ENCODE data around the gene DAP. TPM values are rescaled to one million over a fixed set of nuclear protein-coding genes. Genes with fewer than 3 reads are reported as not detected.

DAP gene
- polyA plus RNA-seq, 4 donors, result 81.2 to 203 (median 142) TPM

DNA sequence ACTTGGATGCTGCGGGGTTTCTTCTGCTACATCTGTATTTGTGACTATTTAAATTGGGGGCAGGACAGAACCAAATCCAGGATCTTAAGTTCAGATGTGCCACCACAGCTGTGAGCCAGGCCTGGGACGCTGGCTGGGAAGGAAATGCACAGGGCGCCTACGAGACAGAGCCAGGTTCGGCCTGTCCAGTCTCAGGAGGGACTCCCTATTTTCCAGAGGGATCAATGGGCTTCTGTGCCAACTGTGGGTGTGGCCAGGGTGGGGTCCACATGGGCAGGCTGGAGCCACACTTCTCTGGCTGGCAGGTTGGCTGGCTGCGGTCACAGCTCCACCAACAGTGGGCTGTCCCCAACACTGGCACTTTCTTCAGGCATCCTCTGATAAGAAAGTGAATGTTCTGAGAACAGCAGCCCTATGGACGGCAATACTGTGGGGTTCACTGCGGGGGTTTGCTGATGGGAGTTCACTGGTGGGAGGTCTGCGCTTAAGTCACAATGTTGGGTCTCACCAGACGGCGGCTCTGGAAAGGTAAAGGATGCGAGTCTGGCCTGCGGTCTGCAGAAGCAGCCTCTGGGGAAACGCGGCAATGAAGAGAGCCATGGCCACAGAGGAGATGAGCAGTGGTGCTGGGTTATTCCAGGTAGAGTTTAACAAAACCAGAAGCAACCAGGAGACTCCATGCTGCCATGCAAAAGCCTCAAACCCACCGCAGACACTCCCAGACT lies 78.1 kb downstream of the DAP start:
- Histone ChIP-seq H3K4me1 (ENCODE audit: control insufficient read depth in 3 of 3, insufficient read depth in 2 of 3, low read depth in 1 of 3, low read length in 2 of 3) (no peaks in the 10 kb centered on the region), H3K4me3 (ENCODE audit: low read depth in 1 of 3, low read length in 3 of 3) (no peak overlapping the region), H3K9me3 (ENCODE audit: control insufficient read depth in 2 of 2, insufficient read depth in 1 of 2, low read depth in 1 of 2, low read length in 1 of 2) (peaks cover 0 to 5% of the 10 kb centered on the region in 2 donors), H3K36me3 (ENCODE audit: control insufficient read depth in 3 of 3, insufficient read depth in 2 of 3, low read depth in 1 of 3, low read length in 3 of 3) (peaks cover 9 to 60% (median 19%) of the 10 kb centered on the region in 3 donors), H3K27ac (ENCODE audit: low read depth in 1 of 3, low read length in 2 of 3) (no peak overlapping the region), H3K27me3 (ENCODE audit: control insufficient read depth in 3 of 3, insufficient read depth in 3 of 3, low read length in 3 of 3) (no peaks in the 10 kb centered on the region)
- WGBS, 3 donors, result 95 to 97% (median 96%) methylated on average over 16 of the region's 16 CpGs
- DNase-seq, result no peak
- no peak for FAIRE-seq

DNA sequence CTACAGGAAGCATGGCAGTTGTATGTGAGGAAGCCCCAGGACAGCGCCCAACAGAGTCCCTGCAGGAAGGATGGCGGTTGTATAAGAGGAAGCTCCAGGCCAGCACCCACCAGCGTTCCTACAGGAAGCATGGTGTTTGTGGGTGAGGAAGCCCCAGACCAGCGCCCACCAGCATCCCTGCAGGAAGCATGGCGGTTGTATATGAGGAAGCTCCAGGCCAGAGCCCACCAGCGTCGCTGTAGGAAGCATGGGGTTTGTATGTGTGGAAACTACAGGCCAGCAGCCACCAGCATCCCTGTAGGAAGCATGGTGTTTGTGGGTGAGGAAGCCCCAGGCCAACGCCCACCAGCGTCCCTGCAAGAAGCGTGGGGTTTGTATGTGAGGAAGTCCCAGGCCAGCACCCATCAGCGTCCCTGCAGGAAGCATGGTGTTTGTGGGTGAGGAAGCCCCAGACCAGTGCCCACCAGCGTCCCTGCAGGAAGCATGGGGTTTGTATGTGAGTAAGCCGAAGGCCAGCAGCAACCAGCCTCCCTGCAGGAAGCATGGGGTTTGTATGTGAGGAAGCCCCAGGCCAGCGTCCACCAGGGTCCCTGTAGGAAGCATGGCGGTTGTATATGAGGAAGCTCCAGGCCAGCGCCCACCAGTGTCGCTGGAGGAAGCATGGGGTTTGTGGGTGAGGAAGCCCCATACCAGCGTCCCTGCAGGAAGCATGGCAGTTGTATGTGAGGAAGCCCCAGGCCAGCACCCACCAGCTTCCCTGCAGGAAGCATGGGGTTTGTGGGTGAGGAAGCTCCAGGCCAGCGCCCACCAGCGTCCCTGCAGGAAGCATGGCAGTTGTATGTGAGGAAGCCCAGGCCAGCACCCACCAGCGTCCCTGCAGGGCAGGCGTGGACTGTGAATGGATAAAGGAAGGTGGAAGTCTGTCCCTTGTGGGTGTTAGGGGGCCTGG lies 79.0 kb downstream of the DAP start:
- FAIRE-seq (no peak), DNase-seq (no peak)
- Histone ChIP-seq H3K4me3 (ENCODE audit: low read depth in 1 of 3, low read length in 3 of 3) (no peak overlapping the region), H3K9me3 (ENCODE audit: control insufficient read depth in 2 of 2, insufficient read depth in 1 of 2, low read depth in 1 of 2, low read length in 1 of 2) (peaks cover 0 to 4% of the 10 kb centered on the region in 2 donors), H3K27ac (ENCODE audit: low read depth in 1 of 3, low read length in 2 of 3) (no peak overlapping the region), H3K36me3 (ENCODE audit: control insufficient read depth in 3 of 3, insufficient read depth in 2 of 3, low read depth in 1 of 3, low read length in 3 of 3) (peaks cover 9 to 63% (median 21%) of the 10 kb centered on the region in 3 donors), H3K4me1 (ENCODE audit: control insufficient read depth in 3 of 3, insufficient read depth in 2 of 3, low read depth in 1 of 3, low read length in 2 of 3) (no peaks in the 10 kb centered on the region), H3K27me3 (ENCODE audit: control insufficient read depth in 3 of 3, insufficient read depth in 3 of 3, low read length in 3 of 3) (no peaks in the 10 kb centered on the region)
- WGBS, 3 donors, result 82 to 96% (median 88%) methylated on average over 22 of the region's 22 CpGs

DNA sequence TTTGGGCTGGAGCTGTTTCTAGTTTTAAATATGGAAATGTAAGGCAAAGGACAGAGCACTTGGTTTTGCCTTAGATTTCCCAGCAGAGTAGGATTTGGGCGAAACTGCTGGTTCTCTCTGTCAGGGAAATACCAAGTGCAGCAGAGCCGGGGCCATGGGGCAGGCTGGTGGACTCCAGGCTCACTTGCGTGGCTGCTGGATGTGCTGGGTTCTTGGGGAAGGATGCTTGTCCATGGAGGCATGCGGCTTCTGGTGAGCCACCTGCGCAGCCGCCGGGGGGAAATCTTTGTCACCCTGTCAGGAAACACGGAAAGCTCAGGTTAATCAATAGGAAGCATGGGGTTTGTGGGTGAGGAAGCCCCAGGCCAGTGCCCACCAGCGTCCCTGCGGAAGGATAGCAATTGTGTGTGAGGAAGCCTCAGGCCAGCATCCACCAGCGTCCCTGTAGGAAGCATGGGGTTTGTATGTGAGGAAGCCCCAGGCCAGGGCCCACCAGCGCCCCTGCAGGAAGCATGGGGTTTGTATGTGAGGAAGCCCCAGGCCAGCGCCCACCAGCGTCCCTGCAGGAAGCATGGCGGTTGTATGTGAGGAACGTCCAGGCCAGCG lies 80.1 kb downstream of the DAP start:
- DNase-seq, result no peak
- H3K27ac ChIP-seq (ENCODE audit: low read depth in 1 of 3, low read length in 2 of 3), result no peak overlapping the region
- peaks cover 9 to 63% (median 21%) of the 10 kb centered on the region in 3 donors for H3K36me3 ChIP-seq (ENCODE audit: control insufficient read depth in 3 of 3, insufficient read depth in 2 of 3, low read depth in 1 of 3, low read length in 3 of 3)
- H3K9me3 ChIP-seq (ENCODE audit: control insufficient read depth in 2 of 2, insufficient read depth in 1 of 2, low read depth in 1 of 2, low read length in 1 of 2), result no peaks in the 10 kb centered on the region
- FAIRE-seq, result no peak
- H3K4me3 ChIP-seq (ENCODE audit: low read depth in 1 of 3, low read length in 3 of 3), result no peak overlapping the region
- H3K4me1 ChIP-seq (ENCODE audit: control insufficient read depth in 3 of 3, insufficient read depth in 2 of 3, low read depth in 1 of 3, low read length in 2 of 3), result no peaks in the 10 kb centered on the region
- WGBS, 3 donors, result 94 to 98% (median 96%) methylated on average over 16 to 17 of the region's 17 CpGs
- no peaks in the 10 kb centered on the region for H3K27me3 ChIP-seq (ENCODE audit: control insufficient read depth in 3 of 3, insufficient read depth in 3 of 3, low read length in 3 of 3)

DNA sequence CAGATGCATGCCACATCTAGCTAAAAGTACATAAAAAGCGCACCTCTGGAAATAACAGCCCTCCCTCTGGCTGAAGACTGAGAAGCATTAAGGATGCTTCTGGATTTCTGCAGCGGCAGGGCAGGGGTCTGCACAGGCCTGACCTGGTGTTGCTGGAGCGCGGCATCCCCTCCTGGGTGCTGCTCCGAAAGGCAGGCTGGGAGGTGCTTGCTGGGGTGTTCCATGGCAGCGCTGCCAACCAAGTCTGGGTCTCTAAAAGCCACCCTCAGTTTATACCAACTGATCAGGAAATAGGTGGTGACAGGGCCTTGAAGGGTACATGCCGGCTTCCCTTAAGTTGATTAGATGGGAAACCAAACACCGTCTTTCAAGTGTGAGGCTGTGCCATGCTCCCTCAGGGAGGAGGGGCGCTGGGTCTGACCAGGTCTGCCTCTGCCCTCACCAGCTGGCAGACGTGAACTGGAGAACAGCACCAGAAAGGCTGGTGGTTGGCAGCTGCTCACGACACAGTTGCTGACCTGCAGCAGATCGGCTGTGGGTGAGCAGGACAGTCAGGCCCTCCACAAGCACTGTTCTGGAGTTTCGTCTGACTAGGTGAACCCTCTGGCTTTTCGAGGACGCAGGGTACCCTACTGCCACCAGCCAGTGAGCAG lies 81.6 kb downstream of the DAP start:
- Histone ChIP-seq H3K4me3 (ENCODE audit: low read depth in 1 of 3, low read length in 3 of 3) (no peak overlapping the region), H3K9me3 (ENCODE audit: control insufficient read depth in 2 of 2, insufficient read depth in 1 of 2, low read depth in 1 of 2, low read length in 1 of 2) (no peaks in the 10 kb centered on the region), H3K27ac (ENCODE audit: low read depth in 1 of 3, low read length in 2 of 3) (no peak overlapping the region), H3K36me3 (ENCODE audit: control insufficient read depth in 3 of 3, insufficient read depth in 2 of 3, low read depth in 1 of 3, low read length in 3 of 3) (peaks cover 9 to 58% (median 21%) of the 10 kb centered on the region in 3 donors), H3K4me1 (ENCODE audit: control insufficient read depth in 3 of 3, insufficient read depth in 2 of 3, low read depth in 1 of 3, low read length in 2 of 3) (no peaks in the 10 kb centered on the region), H3K27me3 (ENCODE audit: control insufficient read depth in 3 of 3, insufficient read depth in 3 of 3, low read length in 3 of 3) (no peaks in the 10 kb centered on the region)
- no peak for DNase-seq
- 91 to 98% (median 94%) methylated on average over 15 of the region's 15 CpGs for WGBS, 3 donors
- FAIRE-seq, result no peak

DNA sequence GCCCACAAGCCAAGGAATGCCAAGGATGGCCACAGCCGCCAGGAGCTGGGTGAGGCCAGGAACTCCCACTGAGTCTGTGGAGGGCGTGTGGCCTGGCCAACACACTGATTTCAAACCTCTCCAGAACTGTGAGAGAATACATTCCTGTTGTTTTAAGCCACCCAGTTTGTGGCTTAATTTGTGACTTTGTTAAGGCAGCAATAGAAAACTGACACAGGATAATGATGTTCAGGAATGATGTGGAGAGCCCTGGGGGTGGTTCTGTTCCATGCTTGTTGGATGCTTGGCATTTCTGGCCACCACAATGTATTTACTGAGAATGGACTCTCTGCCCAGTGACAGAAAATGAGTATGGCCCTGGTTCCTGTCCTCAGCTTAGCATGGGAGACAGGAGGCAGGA lies 82.8 kb downstream of the DAP start:
- 87 to 100% (median 96%) methylated on average over 2 of the region's 2 CpGs for WGBS, 3 donors
- no peak overlapping the region for H3K27ac ChIP-seq (ENCODE audit: low read depth in 1 of 3, low read length in 2 of 3)
- no peak for DNase-seq
- H3K4me3 ChIP-seq (ENCODE audit: low read depth in 1 of 3, low read length in 3 of 3), result no peak overlapping the region
- no peaks in the 10 kb centered on the region for H3K27me3 ChIP-seq (ENCODE audit: control insufficient read depth in 3 of 3, insufficient read depth in 3 of 3, low read length in 3 of 3)
- no peaks in the 10 kb centered on the region for H3K9me3 ChIP-seq (ENCODE audit: control insufficient read depth in 2 of 2, insufficient read depth in 1 of 2, low read depth in 1 of 2, low read length in 1 of 2)
- no peak for FAIRE-seq
- no peaks in the 10 kb centered on the region for H3K4me1 ChIP-seq (ENCODE audit: control insufficient read depth in 3 of 3, insufficient read depth in 2 of 3, low read depth in 1 of 3, low read length in 2 of 3)
- peaks cover 9 to 50% (median 19%) of the 10 kb centered on the region in 3 donors for H3K36me3 ChIP-seq (ENCODE audit: control insufficient read depth in 3 of 3, insufficient read depth in 2 of 3, low read depth in 1 of 3, low read length in 3 of 3)

DNA sequence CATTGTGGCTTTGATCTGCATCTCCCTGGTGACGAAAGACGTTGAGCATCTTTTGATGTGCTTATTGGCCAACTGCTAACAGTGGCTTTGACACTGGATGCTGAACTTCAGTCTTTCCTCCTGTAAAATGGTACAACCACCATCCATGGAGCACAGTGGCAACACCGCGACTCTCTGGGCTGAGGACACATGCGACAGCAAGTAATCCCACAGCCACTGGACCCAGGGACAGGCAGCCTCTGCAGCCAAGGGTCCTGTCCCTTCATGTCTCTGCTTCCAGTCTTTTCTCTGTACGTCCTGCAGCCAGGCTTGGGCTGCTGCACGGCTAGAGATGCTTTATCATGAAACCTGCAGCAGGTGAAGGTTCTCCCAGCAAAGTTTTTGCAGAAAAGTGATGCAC lies 83.5 kb downstream of the DAP start:
- Histone ChIP-seq H3K4me1 (ENCODE audit: control insufficient read depth in 3 of 3, insufficient read depth in 2 of 3, low read depth in 1 of 3, low read length in 2 of 3) (no peaks in the 10 kb centered on the region), H3K36me3 (ENCODE audit: control insufficient read depth in 3 of 3, insufficient read depth in 2 of 3, low read depth in 1 of 3, low read length in 3 of 3) (peaks cover 5 to 43% (median 19%) of the 10 kb centered on the region in 3 donors), H3K4me3 (ENCODE audit: low read depth in 1 of 3, low read length in 3 of 3) (no peak overlapping the region), H3K27me3 (ENCODE audit: control insufficient read depth in 3 of 3, insufficient read depth in 3 of 3, low read length in 3 of 3) (no peaks in the 10 kb centered on the region), H3K9me3 (ENCODE audit: control insufficient read depth in 2 of 2, insufficient read depth in 1 of 2, low read depth in 1 of 2, low read length in 1 of 2) (no peaks in the 10 kb centered on the region), H3K27ac (ENCODE audit: low read depth in 1 of 3, low read length in 2 of 3) (no peak overlapping the region)
- 93 to 98% (median 94%) methylated on average over 7 of the region's 7 CpGs for WGBS, 3 donors
- FAIRE-seq (no peak), DNase-seq (no peak)

GRCh38 chr5:10676946-10677345 lies 84.1 kb downstream of the DAP start:
- H3K4me3 ChIP-seq (ENCODE audit: low read depth in 1 of 3, low read length in 3 of 3), result no peak overlapping the region
- H3K9me3 ChIP-seq (ENCODE audit: control insufficient read depth in 2 of 2, insufficient read depth in 1 of 2, low read depth in 1 of 2, low read length in 1 of 2), result no peaks in the 10 kb centered on the region
- DNase-seq, result no peak
- no peak overlapping the region for H3K27ac ChIP-seq (ENCODE audit: low read depth in 1 of 3, low read length in 2 of 3)
- no peak for FAIRE-seq
- H3K36me3 ChIP-seq (ENCODE audit: control insufficient read depth in 3 of 3, insufficient read depth in 2 of 3, low read depth in 1 of 3, low read length in 3 of 3), result peaks cover 3 to 37% (median 19%) of the 10 kb centered on the region in 3 donors
- 94 to 100% (median 94%) methylated on average over 1 of the region's 1 CpG for WGBS, 3 donors
- H3K27me3 ChIP-seq (ENCODE audit: control insufficient read depth in 3 of 3, insufficient read depth in 3 of 3, low read length in 3 of 3), result no peaks in the 10 kb centered on the region
- no peaks in the 10 kb centered on the region for H3K4me1 ChIP-seq (ENCODE audit: control insufficient read depth in 3 of 3, insufficient read depth in 2 of 3, low read depth in 1 of 3, low read length in 2 of 3)

- H3K4me1 ChIP-seq (ENCODE audit: control insufficient read depth in 3 of 3, insufficient read depth in 2 of 3, low read depth in 1 of 3, low read length in 2 of 3), result no peaks in the 10 kb centered on the region
- FAIRE-seq (no peak), DNase-seq (no peak)
- H3K9me3 ChIP-seq (ENCODE audit: control insufficient read depth in 2 of 2, insufficient read depth in 1 of 2, low read depth in 1 of 2, low read length in 1 of 2), result no peaks in the 10 kb centered on the region
- H3K4me3 ChIP-seq (ENCODE audit: low read depth in 1 of 3, low read length in 3 of 3), result no peak overlapping the region
- H3K27me3 ChIP-seq (ENCODE audit: control insufficient read depth in 3 of 3, insufficient read depth in 3 of 3, low read length in 3 of 3), result no peaks in the 10 kb centered on the region
- no peak overlapping the region for H3K27ac ChIP-seq (ENCODE audit: low read depth in 1 of 3, low read length in 2 of 3)
- H3K36me3 ChIP-seq (ENCODE audit: control insufficient read depth in 3 of 3, insufficient read depth in 2 of 3, low read depth in 1 of 3, low read length in 3 of 3), result peaks cover 3 to 30% (median 19%) of the 10 kb centered on the region in 3 donors
- 72 to 84% (median 81%) methylated on average over 4 of the region's 4 CpGs for WGBS, 3 donors
Measured at GRCh38 chr5:10676224-10676623, 84.8 kb downstream of the DAP start.

All from small intestine (tissue), 7 donors.